ENCODE measurements around the gene RNASEH2B.

The RNASEH2B gene

GRCh38 chr13:50908371-50908770 is 1.2 kb upstream of the RNASEH2B start:
- no peak for DNase-seq (ENCODE audit: low read depth)

GRCh38 chr13:50910485-50910805 is 854 bp downstream of the RNASEH2B start:
- DNase-seq (ENCODE audit: low read depth), result no peak

- no peak for DNase-seq (ENCODE audit: low read depth)
These were observed 1.6 kb downstream of the RNASEH2B start for GRCh38 chr13:50911081-50911631.

- DNase-seq (ENCODE audit: low read depth), result peak; percentile 81
These were observed 2.6 kb downstream of the RNASEH2B start for GRCh38 chr13:50911937-50912795.

- DNase-seq (ENCODE audit: low read depth), result no peak
These were observed 3.3 kb downstream of the RNASEH2B start for GRCh38 chr13:50912851-50913250.

- no peak for DNase-seq (ENCODE audit: low read depth)
These were observed 4.6 kb downstream of the RNASEH2B start for GRCh38 chr13:50914176-50914700.

- DNase-seq (ENCODE audit: low read depth), result no peak
These were observed 5.3 kb downstream of the RNASEH2B start for GRCh38 chr13:50914848-50915247.

GRCh38 chr13:50915565-50915964 is 6.0 kb downstream of the RNASEH2B start:
- DNase-seq (ENCODE audit: low read depth), result no peak

- no peak for DNase-seq (ENCODE audit: low read depth)
These were observed 7.2 kb downstream of the RNASEH2B start for GRCh38 chr13:50916701-50917184.

- DNase-seq (ENCODE audit: low read depth), result no peak
These were observed 8.0 kb downstream of the RNASEH2B start for GRCh38 chr13:50917572-50917971.

GRCh38 chr13:50918567-50918966 is 9.0 kb downstream of the RNASEH2B start:
- no peak for DNase-seq (ENCODE audit: low read depth)

- DNase-seq (ENCODE audit: low read depth), result no peak
These were observed 9.7 kb downstream of the RNASEH2B start for GRCh38 chr13:50919277-50919676.

- no peak for DNase-seq (ENCODE audit: low read depth)
These were observed 12.1 kb downstream of the RNASEH2B start for GRCh38 chr13:50921706-50922105.

- no peak for DNase-seq (ENCODE audit: low read depth)
These were observed 13.7 kb downstream of the RNASEH2B start for GRCh38 chr13:50923272-50923671.

GRCh38 chr13:50924025-50924424 is 14.4 kb downstream of the RNASEH2B start:
- no peak for DNase-seq (ENCODE audit: low read depth)

- no peak for DNase-seq (ENCODE audit: low read depth)
These were observed 18.1 kb downstream of the RNASEH2B start for GRCh38 chr13:50927701-50928100.

GRCh38 chr13:50928102-50928501 is 18.5 kb downstream of the RNASEH2B start:
- DNase-seq (ENCODE audit: low read depth), result no peak

GRCh38 chr13:50928659-50929462 is 19.3 kb downstream of the RNASEH2B start:
- DNase-seq (ENCODE audit: low read depth), result no peak

GRCh38 chr13:50932091-50932490 is 22.5 kb downstream of the RNASEH2B start:
- no peak for DNase-seq (ENCODE audit: low read depth)

GRCh38 chr13:50934735-50935435 is 25.3 kb downstream of the RNASEH2B start:
- no peak for DNase-seq (ENCODE audit: low read depth)

- no peak for DNase-seq (ENCODE audit: low read depth)
These were observed 27.1 kb downstream of the RNASEH2B start for GRCh38 chr13:50936679-50937078.

GRCh38 chr13:50940509-50940908 is 30.9 kb downstream of the RNASEH2B start:
- DNase-seq (ENCODE audit: low read depth), result no peak

Data from activated T-helper 9 cell treated with anti-CD3 and anti-CD28 coated beads, Interleukin-2, amount 50 U/mL, for 16 hours (primary cell).